Measurements from ENCODE around the gene SIMC1.
A peak's percentile ranks its signal among the peaks of the same experiment; 100 is the strongest.

SIMC1 gene

GRCh38 chr5:176389135-176390123 is 151.2 kb downstream of the SIMC1 start:
- H3K4me3 ChIP-seq (ENCODE audit: insufficient read length, low read depth), result peak overlapping the region; percentile 87
- H3K27me3 ChIP-seq (ENCODE audit: insufficient read depth, insufficient read length), result no peaks in the 10 kb centered on the region
- TF ChIP-seq YY1 (IDR thresholded peaks at IDR 0.05; ENCODE audit: insufficient read depth, insufficient read length), result no peak
- no peak for TF ChIP-seq ZNF274 (IDR thresholded peaks at IDR 0.05; ENCODE audit: low read depth, low read length)
- no peak for TF ChIP-seq SUZ12 (IDR thresholded peaks at IDR 0.05; ENCODE audit: extremely low read depth, insufficient read depth, insufficient read length)
- H3K9ac ChIP-seq (ENCODE audit: insufficient read length, low read depth), result peak overlapping the region; percentile 88
- no peak for DNase-seq (ENCODE audit: low read depth, low spot score)
- H3K36me3 ChIP-seq (ENCODE audit: insufficient read depth, insufficient read length, low read length), result peaks cover 68% of the 10 kb centered on the region
- H3K4me1 ChIP-seq (ENCODE audit: insufficient read depth, insufficient read length), result peaks cover 7% of the 10 kb centered on the region
- H3K9me3 ChIP-seq (ENCODE audit: insufficient read depth, low read length), result no peaks in the 10 kb centered on the region

- Histone ChIP-seq H3K4me3 (ENCODE audit: insufficient read length, low read depth) (no peak overlapping the region), H3K4me1 (ENCODE audit: insufficient read depth, insufficient read length) (peaks cover 7% of the 10 kb centered on the region), H3K9ac (ENCODE audit: insufficient read length, low read depth) (no peak overlapping the region), H3K27me3 (ENCODE audit: insufficient read depth, insufficient read length) (no peaks in the 10 kb centered on the region), H3K36me3 (ENCODE audit: insufficient read depth, insufficient read length, low read length) (peaks cover 54% of the 10 kb centered on the region), H3K9me3 (ENCODE audit: insufficient read depth, low read length) (no peaks in the 10 kb centered on the region)
- DNase-seq (ENCODE audit: low read depth, low spot score), result no peak
- TF ChIP-seq ZNF274 (IDR thresholded peaks at IDR 0.05; ENCODE audit: low read depth, low read length) (no peak), YY1 (IDR thresholded peaks at IDR 0.05; ENCODE audit: insufficient read depth, insufficient read length) (no peak), SUZ12 (IDR thresholded peaks at IDR 0.05; ENCODE audit: extremely low read depth, insufficient read depth, insufficient read length) (no peak)
Observed at GRCh38 chr5:176391479-176391878, 153.3 kb downstream of the SIMC1 start.

- peaks cover 51% of the 10 kb centered on the region for H3K36me3 ChIP-seq (ENCODE audit: insufficient read depth, insufficient read length, low read length)
- H3K9me3 ChIP-seq (ENCODE audit: insufficient read depth, low read length), result no peaks in the 10 kb centered on the region
- DNase-seq (ENCODE audit: low read depth, low spot score), result no peak
- H3K27me3 ChIP-seq (ENCODE audit: insufficient read depth, insufficient read length), result no peaks in the 10 kb centered on the region
- no peak overlapping the region for H3K9ac ChIP-seq (ENCODE audit: insufficient read length, low read depth)
- TF ChIP-seq SUZ12 (IDR thresholded peaks at IDR 0.05; ENCODE audit: extremely low read depth, insufficient read depth, insufficient read length) (no peak), ZNF274 (IDR thresholded peaks at IDR 0.05; ENCODE audit: low read depth, low read length) (no peak)
- peaks cover 4% of the 10 kb centered on the region for H3K4me1 ChIP-seq (ENCODE audit: insufficient read depth, insufficient read length)
- no peak overlapping the region for H3K4me3 ChIP-seq (ENCODE audit: insufficient read length, low read depth)
Observed at GRCh38 chr5:176391999-176392398, 153.8 kb downstream of the SIMC1 start.

- TF ChIP-seq ZNF274 (IDR thresholded peaks at IDR 0.05; ENCODE audit: low read depth, low read length) (no peak), SUZ12 (IDR thresholded peaks at IDR 0.05; ENCODE audit: extremely low read depth, insufficient read depth, insufficient read length) (no peak), YY1 (IDR thresholded peaks at IDR 0.05; ENCODE audit: insufficient read depth, insufficient read length) (no peak)
- H3K4me3 ChIP-seq (ENCODE audit: insufficient read length, low read depth), result no peak overlapping the region
- H3K9me3 ChIP-seq (ENCODE audit: insufficient read depth, low read length), result no peaks in the 10 kb centered on the region
- DNase-seq (ENCODE audit: low read depth, low spot score), result no peak
- no peaks in the 10 kb centered on the region for H3K27me3 ChIP-seq (ENCODE audit: insufficient read depth, insufficient read length)
- H3K9ac ChIP-seq (ENCODE audit: insufficient read length, low read depth), result no peak overlapping the region
- H3K36me3 ChIP-seq (ENCODE audit: insufficient read depth, insufficient read length, low read length), result peaks cover 48% of the 10 kb centered on the region
- H3K4me1 ChIP-seq (ENCODE audit: insufficient read depth, insufficient read length), result no peaks in the 10 kb centered on the region
Observed at GRCh38 chr5:176392526-176392925, 154.3 kb downstream of the SIMC1 start.

GRCh38 chr5:176394096-176394495 is 155.9 kb downstream of the SIMC1 start:
- no peak overlapping the region for H3K4me3 ChIP-seq (ENCODE audit: insufficient read length, low read depth)
- H3K27me3 ChIP-seq (ENCODE audit: insufficient read depth, insufficient read length), result no peaks in the 10 kb centered on the region
- H3K9me3 ChIP-seq (ENCODE audit: insufficient read depth, low read length), result no peaks in the 10 kb centered on the region
- H3K4me1 ChIP-seq (ENCODE audit: insufficient read depth, insufficient read length), result no peaks in the 10 kb centered on the region
- no peak for TF ChIP-seq YY1 (IDR thresholded peaks at IDR 0.05; ENCODE audit: insufficient read depth, insufficient read length)
- DNase-seq (ENCODE audit: low read depth, low spot score), result no peak
- no peak overlapping the region for H3K9ac ChIP-seq (ENCODE audit: insufficient read length, low read depth)
- peaks cover 48% of the 10 kb centered on the region for H3K36me3 ChIP-seq (ENCODE audit: insufficient read depth, insufficient read length, low read length)

GRCh38 chr5:176394881-176395675 is 156.9 kb downstream of the SIMC1 start:
- H3K27me3 ChIP-seq (ENCODE audit: insufficient read depth, insufficient read length), result no peaks in the 10 kb centered on the region
- no peak for DNase-seq (ENCODE audit: low read depth, low spot score)
- TF ChIP-seq SUZ12 (IDR thresholded peaks at IDR 0.05; ENCODE audit: extremely low read depth, insufficient read depth, insufficient read length), result no peak
- TF ChIP-seq ZNF274 (IDR thresholded peaks at IDR 0.05; ENCODE audit: low read depth, low read length), result no peak
- no peak for TF ChIP-seq YY1 (IDR thresholded peaks at IDR 0.05; ENCODE audit: insufficient read depth, insufficient read length)
- no peak overlapping the region for H3K9ac ChIP-seq (ENCODE audit: insufficient read length, low read depth)
- no peak overlapping the region for H3K4me3 ChIP-seq (ENCODE audit: insufficient read length, low read depth)
- peaks cover 48% of the 10 kb centered on the region for H3K36me3 ChIP-seq (ENCODE audit: insufficient read depth, insufficient read length, low read length)
- H3K4me1 ChIP-seq (ENCODE audit: insufficient read depth, insufficient read length), result no peaks in the 10 kb centered on the region
- H3K9me3 ChIP-seq (ENCODE audit: insufficient read depth, low read length), result no peaks in the 10 kb centered on the region

Measured in NT2/D1 (cell line).